Subcutaneous adipose tissue (tissue), 4 donors: ENCODE results near the gene SLC4A1AP. TPM values are rescaled to one million over a fixed set of nuclear protein-coding genes. Genes with fewer than 3 reads are reported as not detected.

Experiments used
- total RNA-seq, 4 donors: library from RNA; depleted of rRNA; stranded (reverse); fragments of >200 nt; gene quantifications; one replicate each; pipeline ENCODE4 v1.1.0, GENCODE V29; 2016
- TF ChIP-seq, protein P1 (sequence below): fragments of 450-650 bp; IDR thresholded peaks from one replicate; pipeline ENCODE4 v1.5.1; 2016; ENCODE audit warnings: low read depth, mild to moderate bottlenecking, control low read depth, antibody characterized with exemption, moderate library complexity

The SLC4A1AP gene
- total RNA-seq, 4 donors from 2014 or later, result 20.7 to 23.1 (median 22.3) TPM

DNA sequence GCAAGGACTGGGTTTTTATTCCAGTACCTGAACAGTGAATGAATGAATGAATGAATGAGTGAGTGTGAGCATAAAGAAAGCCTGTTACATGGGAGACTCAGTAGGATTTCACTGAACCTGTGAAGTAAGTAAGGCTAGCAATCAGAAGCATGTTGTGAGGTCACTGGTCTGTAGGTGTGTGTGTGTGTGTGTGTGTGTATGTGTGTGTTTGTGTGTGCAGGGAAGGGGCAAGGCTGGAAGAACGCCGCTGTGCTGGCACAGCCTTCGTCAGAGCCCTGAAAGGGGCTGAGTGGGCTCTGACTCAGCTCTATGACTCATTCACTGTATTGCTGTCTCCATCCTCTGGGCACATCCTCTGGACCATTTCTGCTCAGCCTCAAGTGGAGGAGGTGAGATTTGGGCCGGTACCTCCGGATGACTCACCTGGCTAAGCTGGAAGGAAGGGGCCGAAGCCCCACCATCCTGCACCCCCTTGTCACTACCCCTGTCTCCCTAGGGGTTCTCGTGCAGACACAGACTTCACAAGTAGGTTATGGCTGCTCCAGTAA lies 56.4 kb downstream of the SLC4A1AP start:
- TF ChIP-seq, protein P1, sequence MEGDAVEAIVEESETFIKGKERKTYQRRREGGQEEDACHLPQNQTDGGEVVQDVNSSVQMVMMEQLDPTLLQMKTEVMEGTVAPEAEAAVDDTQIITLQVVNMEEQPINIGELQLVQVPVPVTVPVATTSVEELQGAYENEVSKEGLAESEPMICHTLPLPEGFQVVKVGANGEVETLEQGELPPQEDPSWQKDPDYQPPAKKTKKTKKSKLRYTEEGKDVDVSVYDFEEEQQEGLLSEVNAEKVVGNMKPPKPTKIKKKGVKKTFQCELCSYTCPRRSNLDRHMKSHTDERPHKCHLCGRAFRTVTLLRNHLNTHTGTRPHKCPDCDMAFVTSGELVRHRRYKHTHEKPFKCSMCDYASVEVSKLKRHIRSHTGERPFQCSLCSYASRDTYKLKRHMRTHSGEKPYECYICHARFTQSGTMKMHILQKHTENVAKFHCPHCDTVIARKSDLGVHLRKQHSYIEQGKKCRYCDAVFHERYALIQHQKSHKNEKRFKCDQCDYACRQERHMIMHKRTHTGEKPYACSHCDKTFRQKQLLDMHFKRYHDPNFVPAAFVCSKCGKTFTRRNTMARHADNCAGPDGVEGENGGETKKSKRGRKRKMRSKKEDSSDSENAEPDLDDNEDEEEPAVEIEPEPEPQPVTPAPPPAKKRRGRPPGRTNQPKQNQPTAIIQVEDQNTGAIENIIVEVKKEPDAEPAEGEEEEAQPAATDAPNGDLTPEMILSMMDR, result no peak

DNA sequence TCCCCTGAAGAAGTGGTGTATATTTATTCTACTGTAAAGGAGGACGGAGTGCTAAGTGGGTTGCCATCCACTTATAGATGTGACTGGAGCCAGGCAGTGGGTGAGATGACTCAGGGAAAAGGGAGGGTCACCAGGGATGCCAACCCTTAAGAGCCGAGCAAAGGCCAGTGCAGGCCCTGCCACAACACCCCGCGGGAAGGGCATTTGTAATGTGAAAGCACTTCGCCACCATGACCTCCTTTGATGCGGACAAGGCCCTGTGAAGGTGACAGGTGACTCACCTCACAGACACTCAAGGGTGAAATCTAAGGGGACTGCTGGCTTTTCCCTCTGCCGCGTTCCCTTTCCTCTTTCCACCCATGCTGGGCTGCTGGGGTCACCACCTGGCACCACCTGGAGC lies 57.6 kb downstream of the SLC4A1AP start:
- TF ChIP-seq, protein P1, result no peak

DNA sequence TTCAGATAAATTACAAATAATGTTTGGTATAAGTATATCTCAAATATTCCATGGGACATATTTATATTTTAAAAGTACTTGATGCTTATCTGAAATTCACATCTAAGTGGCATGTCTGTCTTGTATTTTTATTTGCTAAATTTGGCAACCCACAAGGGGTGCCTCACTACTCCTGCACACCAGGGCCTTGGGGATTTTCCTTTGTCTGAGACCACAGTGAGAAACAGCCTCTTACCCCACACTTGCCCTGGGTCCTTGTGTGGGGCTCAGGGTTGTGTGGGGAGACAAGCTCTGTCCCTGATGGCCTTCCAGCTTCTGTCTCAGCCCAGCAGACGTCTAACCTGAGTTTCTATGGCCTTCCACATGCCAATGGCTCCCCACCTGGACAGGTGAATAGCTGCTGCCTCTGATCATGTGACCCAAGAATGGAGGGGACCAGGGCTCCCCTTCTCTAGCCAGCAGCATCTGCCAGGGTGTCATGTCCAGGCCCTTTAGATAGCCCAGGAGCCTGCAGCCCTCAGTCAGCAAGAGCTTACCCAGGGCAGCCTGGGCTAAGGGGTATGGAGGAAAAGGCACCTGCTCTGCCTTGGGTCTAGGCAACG lies 58.3 kb downstream of the SLC4A1AP start:
- TF ChIP-seq, protein P1, result no peak

DNA sequence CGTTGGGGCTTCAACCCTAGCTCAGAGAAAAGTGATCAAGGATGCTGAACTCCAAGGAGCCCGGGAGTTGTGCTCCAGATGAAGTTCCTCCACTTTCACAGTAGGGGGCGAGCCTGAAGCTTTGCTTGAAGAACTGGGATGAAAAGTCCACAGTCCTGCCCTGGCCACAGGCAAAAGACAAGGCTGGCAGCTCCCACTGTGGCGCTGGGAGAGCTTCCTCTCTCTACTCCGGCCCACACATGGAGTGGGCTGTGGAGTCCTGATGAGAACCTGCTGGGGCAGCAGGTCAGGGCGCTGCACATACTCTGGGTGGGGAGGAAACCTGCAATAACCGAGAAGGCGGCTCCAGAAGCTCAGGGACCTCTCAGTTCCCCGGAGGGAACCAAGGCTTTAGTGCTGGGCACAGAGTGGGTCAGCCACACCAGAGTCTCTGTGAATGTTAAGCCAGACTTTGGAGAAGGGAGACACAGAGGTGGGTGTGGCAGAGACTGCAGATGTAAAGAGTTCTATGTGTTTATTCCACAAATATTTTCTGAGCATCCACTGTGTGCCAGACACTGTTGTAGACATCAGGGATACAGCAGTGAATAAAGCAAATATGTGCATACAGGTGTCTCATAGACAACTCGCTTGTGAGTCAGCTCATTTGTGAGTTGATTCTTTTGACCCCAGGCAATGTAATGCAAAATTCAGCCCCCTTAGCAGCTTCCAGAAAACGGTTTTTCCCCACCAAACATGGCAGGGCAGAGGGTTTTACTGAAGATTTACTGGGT lies 59.9 kb downstream of the SLC4A1AP start:
- TF ChIP-seq, protein P1, result no peak

DNA sequence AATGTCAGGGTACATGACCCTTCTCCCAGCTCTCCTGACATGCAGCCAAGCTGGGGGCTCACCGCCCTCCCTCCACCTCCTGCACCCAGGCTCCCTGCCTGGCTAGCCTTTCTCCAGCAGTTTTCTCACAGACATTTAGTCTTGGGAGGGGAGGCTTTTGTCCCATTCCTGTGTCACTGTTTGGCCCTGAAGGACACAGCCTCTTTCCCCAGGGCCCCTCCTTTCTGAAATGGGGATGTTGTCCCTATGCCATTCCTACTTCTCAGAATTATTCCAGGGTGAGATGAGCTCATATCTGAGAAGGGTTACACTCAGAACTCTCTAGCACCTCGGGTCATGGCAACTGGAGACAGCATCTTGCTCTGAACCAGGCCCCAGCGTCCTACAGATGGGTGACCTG lies 60.5 kb downstream of the SLC4A1AP start:
- TF ChIP-seq, protein P1, result no peak

DNA sequence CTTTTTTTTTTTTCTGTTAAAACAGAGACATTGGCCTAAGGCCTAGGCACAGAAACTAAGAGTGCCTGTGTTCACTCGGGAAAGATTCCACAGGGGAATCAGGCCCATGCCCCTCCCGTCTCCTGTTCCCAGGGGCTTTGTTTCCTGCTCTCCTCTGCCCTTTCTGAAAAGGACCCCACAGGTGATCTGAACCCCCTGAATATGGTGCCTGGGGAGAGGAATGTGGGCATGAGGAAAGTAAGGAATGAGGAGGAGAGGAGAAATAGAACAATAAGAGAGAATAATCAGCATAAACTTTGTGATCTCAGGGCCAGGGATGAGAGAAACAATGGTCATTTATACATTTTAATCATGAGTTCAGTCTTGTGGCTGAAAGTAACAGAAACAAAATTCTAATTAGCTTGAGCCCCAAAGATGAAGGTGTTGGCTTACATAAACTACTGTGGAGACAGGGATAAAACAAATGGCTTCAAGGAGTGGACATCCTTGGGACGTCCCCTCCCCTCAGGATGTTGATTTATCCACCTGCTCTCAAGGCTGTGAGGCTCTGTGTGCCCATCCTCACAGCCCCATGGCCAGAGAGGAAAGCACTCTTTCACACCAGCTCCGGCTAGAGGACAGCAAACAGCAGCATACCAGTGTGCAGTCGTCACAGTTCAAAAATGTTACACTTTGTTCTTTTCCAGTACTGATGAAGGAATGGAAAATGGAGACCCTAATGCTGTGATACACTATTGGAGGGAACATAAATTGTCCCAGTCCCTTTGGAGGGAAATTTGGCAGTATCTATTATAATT lies 61.4 kb downstream of the SLC4A1AP start:
- TF ChIP-seq, protein P1, result no peak

DNA sequence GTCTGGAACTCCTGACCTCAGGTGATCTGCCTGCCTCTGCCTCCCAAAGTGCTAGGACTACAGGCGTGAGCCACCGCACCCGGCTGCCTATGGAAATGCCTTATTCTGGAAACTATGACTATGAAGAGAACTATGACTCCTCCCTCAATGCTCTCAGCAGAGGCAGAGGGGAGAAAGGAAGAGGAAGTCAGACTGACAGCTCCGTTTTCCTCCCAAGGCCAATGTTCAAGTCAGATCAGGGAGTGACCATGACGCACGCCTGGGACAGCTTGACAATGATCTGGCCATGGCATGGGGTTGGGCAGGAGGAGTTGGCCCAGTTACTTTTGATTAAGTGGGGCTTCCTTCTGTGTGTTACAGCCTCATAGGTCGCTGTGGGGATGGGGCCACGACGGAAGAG lies 63.6 kb downstream of the SLC4A1AP start:
- TF ChIP-seq, protein P1, result no peak
